Body of pancreas (tissue), 4 donors: ENCODE data around the gene ARHGAP32. TPM values are rescaled to one million over a fixed set of nuclear protein-coding genes. Genes with fewer than 3 reads are reported as not detected.

Experiments used
- ATAC-seq: fragments of 150-250 bp; one replicate; pipeline ENCODE4 v1.9.1; 2016
- DNase-seq, 4 donors: peaks; one replicate each; pipeline ENCODE4 v3.0.0-alpha.2; 2019
- H3K27ac ChIP-seq, 4 donors: fragments of 200-600 bp; sonication (generic); 1 replicate in 3 of 4; 2 replicates in 1 of 4; pipeline versions ENCODE4 v1.5.1 to v1.6.1; 2016 to 2019; ENCODE audit warnings: mild to moderate bottlenecking in 1 of 4, mixed read lengths in 1 of 4, moderate library complexity in 1 of 4
- H3K27me3 ChIP-seq, 2 donors: fragments of 200-600 bp; sonication (generic); one replicate each; pipeline ENCODE4 v1.6.0; 2016; ENCODE audit warnings: mild to moderate bottlenecking in 1 of 2
- H3K36me3 ChIP-seq, 2 donors: fragments of 200-600 bp; sonication (generic); replicated peaks in 1 of 2; 2 replicates each; pipeline ENCODE4 v1.5.1; 2016; ENCODE audit warnings: low read depth in 2 of 2; ENCODE audit not compliant: insufficient read depth in 1 of 2
- H3K4me1 ChIP-seq: fragments of 200-600 bp; sonication (generic); one replicate; pipeline ENCODE4 v1.6.0; 2016
- H3K4me3 ChIP-seq, 2 donors: fragments of 200-600 bp; sonication (generic); 1 replicate in 1 of 2; 2 replicates in 1 of 2; pipeline ENCODE4 v1.5.1; 2016 to 2019
- H3K9me3 ChIP-seq, 3 donors: fragments of 200-600 bp; sonication (generic); 1 replicate in 2 of 3; 2 replicates in 1 of 3; pipeline ENCODE4 v1.5.1; 2016
- POLR2A ChIP-seq, 3 donors: fragments of 450-650 bp; IDR thresholded peaks; one replicate each; pipeline ENCODE4 v1.6.1; 2016; ENCODE audit warnings: antibody characterized with exemption in 3 of 3, mild to moderate bottlenecking in 2 of 3
- WGBS, 2 donors: methylation state at CpG; one replicate each; pipeline ENCODE4 v1.1.5; 2017; 5-methylcytosine and 5-hydroxymethylcytosine counted together
- intact Hi-C: fragments of 100-400 bp; cut with DNase I; formaldehyde crosslinking; loops from one replicate; pipeline ENCODE4 v1.15.1; 2023
- total RNA-seq, 2 donors: library from RNA; depleted of rRNA; stranded (reverse); fragments of >200 nt; gene quantifications; one replicate each; pipeline ENCODE4 v1.1.0, GENCODE V29; 2016
- TF ChIP-seq, protein P1 (sequence below), 7 experiments: fragments of 450-650 bp in 4 of 7; fragments of 200-600 bp in 3 of 7; sonication (generic) in 3 of 7; IDR thresholded peaks; one replicate each; pipeline ENCODE4 v1.5.1; 2016 to 2019; ENCODE audit warnings: antibody characterized with exemption in 7 of 7

Gene ARHGAP32
- total RNA-seq, 2 donors from 2014 or later: 26.0 to 30.4 TPM

DNA sequence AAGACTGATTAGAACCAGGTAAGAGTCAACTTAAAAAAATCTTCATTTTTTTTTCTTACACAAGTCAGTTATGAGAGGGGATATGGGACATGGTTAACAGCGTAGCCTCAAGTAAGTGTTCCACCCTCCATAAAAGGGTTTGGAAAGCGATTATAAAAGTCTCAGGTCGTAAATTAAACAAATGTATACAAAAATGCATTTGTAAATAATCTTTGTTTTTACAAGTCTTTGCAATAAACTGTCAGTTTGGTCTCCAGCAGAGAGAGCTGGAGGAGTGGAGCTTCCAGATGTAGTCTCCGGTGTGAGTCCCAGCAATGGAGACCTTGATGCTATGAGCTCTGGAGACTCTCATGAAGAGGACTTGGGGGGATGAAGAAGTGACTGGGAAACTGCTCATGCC, 149.6 kb downstream of the ARHGAP32 start:
- no peak for DNase-seq
- Histone ChIP-seq H3K27ac (no peak overlapping the region), H3K27me3 (no peaks in the 10 kb centered on the region), H3K36me3 (no peaks in the 10 kb centered on the region), H3K4me3 (no peak overlapping the region), H3K9me3 (no peaks in the 10 kb centered on the region), H3K4me1 (no peaks in the 10 kb centered on the region)
- TF ChIP-seq POLR2A (IDR thresholded peaks at IDR 0.05): no peak
- TF ChIP-seq, protein P1, sequence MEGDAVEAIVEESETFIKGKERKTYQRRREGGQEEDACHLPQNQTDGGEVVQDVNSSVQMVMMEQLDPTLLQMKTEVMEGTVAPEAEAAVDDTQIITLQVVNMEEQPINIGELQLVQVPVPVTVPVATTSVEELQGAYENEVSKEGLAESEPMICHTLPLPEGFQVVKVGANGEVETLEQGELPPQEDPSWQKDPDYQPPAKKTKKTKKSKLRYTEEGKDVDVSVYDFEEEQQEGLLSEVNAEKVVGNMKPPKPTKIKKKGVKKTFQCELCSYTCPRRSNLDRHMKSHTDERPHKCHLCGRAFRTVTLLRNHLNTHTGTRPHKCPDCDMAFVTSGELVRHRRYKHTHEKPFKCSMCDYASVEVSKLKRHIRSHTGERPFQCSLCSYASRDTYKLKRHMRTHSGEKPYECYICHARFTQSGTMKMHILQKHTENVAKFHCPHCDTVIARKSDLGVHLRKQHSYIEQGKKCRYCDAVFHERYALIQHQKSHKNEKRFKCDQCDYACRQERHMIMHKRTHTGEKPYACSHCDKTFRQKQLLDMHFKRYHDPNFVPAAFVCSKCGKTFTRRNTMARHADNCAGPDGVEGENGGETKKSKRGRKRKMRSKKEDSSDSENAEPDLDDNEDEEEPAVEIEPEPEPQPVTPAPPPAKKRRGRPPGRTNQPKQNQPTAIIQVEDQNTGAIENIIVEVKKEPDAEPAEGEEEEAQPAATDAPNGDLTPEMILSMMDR (IDR thresholded peaks at IDR 0.05): no peak
- 96 to 98% methylated on average over 4 of the region's 4 CpGs for WGBS, 2 donors
- ATAC-seq: no peak
- intact Hi-C loops: no loop called here

DNA sequence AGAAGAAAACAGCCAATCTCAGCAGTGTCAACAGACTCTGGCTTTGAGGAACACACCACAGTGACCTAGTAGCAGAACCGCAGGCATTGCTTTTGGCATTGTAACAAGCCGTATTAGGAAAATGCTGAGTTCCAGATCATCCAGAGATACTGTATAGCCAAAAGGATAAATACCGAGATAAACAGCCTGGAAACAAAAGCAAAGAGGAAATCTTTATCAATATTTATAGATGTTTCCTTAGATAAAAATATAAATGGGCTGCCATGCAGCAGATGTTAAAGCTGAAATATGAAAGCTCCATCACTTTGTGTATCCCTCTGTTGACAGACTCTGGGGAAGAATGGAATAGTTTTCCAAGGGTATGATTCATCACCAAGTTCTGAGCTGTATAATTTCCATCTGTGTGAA, 150.5 kb downstream of the ARHGAP32 start:
- Histone ChIP-seq H3K4me3 (no peak overlapping the region), H3K36me3 (no peaks in the 10 kb centered on the region), H3K27ac (no peak overlapping the region), H3K9me3 (no peaks in the 10 kb centered on the region), H3K27me3 (no peaks in the 10 kb centered on the region), H3K4me1 (no peaks in the 10 kb centered on the region)
- no peak for ATAC-seq
- DNase-seq: no peak
- intact Hi-C loops: no loop called here
- TF ChIP-seq, protein P1 (IDR thresholded peaks at IDR 0.05): no peak
- no peak for TF ChIP-seq POLR2A (IDR thresholded peaks at IDR 0.05)
- WGBS, 2 donors: 79 to 80% methylated on average over 3 of the region's 3 CpGs

DNA sequence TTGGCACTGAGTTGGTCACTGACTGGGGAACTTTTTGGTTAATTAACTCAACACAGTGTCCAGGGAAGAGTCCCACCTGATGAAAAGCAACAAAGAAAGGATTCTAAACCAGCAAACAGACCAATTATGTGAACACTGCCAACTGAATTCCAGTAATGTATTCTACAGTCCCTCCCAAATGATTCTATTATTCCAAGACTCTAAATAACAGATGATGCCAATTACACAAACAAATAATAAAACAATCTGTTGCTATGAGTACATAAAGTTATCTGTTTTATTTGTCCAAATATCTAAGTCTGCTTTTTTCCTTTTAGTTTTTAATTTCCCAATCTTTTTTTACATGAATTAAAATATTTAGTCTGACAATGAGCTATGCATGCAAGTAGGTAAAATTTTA, 151.2 kb downstream of the ARHGAP32 start:
- Histone ChIP-seq H3K4me3 (no peak overlapping the region), H3K9me3 (no peaks in the 10 kb centered on the region), H3K36me3 (no peaks in the 10 kb centered on the region), H3K4me1 (no peaks in the 10 kb centered on the region), H3K27me3 (no peaks in the 10 kb centered on the region), H3K27ac (no peak overlapping the region)
- intact Hi-C loops: no loop called here
- no peak for TF ChIP-seq POLR2A (IDR thresholded peaks at IDR 0.05)
- TF ChIP-seq, protein P1 (IDR thresholded peaks at IDR 0.05): no peak
- DNase-seq (no peak), ATAC-seq (no peak)

DNA sequence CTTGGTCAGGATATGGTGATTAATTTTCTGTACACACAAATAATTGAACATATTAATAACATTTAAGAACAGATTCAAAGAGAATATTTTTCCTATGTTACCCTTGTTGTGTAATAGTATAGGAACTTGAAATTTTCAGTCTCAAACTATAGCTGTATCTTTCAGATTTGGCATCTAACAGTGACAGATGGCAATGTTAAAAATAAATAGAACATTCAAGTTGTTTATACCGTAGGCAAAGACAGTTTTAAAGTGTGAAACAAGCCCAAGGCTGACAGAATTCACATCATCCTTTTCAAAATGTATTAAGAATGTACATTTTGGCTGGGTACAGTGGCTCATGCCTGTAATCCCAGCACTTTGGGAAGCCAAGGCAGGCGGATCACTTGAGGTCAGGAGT, 156.9 kb downstream of the ARHGAP32 start:
- Histone ChIP-seq H3K9me3 (no peaks in the 10 kb centered on the region), H3K27me3 (no peaks in the 10 kb centered on the region), H3K36me3 (no peaks in the 10 kb centered on the region), H3K4me1 (no peaks in the 10 kb centered on the region), H3K27ac (no peak overlapping the region), H3K4me3 (no peak overlapping the region)
- ATAC-seq: no peak
- 91 to 94% methylated on average over 2 of the region's 2 CpGs for WGBS, 2 donors
- intact Hi-C loops: no loop called here
- DNase-seq: no peak
- no peak for TF ChIP-seq POLR2A (IDR thresholded peaks at IDR 0.05)
- TF ChIP-seq, protein P1 (IDR thresholded peaks at IDR 0.05): no peak

DNA sequence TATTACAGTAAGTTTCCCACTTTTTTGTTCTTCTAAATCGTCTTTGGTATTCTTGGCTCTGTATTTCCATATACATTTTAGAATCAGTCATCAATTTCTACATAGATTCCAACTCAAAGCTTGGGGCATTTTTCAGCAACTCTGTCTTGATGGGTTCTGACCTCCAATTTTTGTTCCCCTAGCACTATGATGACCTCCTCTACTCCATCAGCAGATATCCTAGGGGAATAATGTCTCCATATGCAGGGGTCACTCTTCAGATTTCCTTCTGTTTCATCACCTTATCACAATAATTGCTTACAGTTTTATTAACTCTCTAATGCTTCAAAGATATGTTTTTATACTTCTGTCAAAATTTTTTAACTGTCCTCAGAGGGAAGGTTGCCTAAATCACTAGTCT, 158.1 kb downstream of the ARHGAP32 start:
- no peak for ATAC-seq
- Histone ChIP-seq H3K27ac (no peak overlapping the region), H3K27me3 (no peaks in the 10 kb centered on the region), H3K36me3 (no peaks in the 10 kb centered on the region), H3K4me3 (no peak overlapping the region), H3K4me1 (no peaks in the 10 kb centered on the region), H3K9me3 (no peaks in the 10 kb centered on the region)
- DNase-seq: no peak
- WGBS, 2 donors: 86 to 87% methylated on average over 1 of the region's 1 CpG
- no peak for TF ChIP-seq POLR2A (IDR thresholded peaks at IDR 0.05)
- TF ChIP-seq, protein P1 (IDR thresholded peaks at IDR 0.05): no peak
- intact Hi-C loops: no loop called here
